ENCODE results near the gene SCLY. TPM values are rescaled to one million over a fixed set of nuclear protein-coding genes. Genes with fewer than 3 reads are reported as not detected.

SCLY gene
- 10 to 100 TPM; 10.2 to 36.9 TPM for total RNA-seq

- intact Hi-C loops (cut with DNase I), result no loop called here
- Histone ChIP-seq H3K9ac (ENCODE audit: low read depth in 2 of 2, low read length in 2 of 2) (peak within 1 kb of the TSS; percentile 77 to 89), H3K4me3 (peak within 1 kb of the TSS; percentile 97), H3K9me3 (no peaks in the 10 kb centered on the region), H3K4me1 (peaks cover 15% of the 10 kb centered on the region), H3K27me3 (no peaks in the 10 kb centered on the region), H3K36me3 (no peaks in the 10 kb centered on the region), H3K27ac (peak within 1 kb of the TSS; percentile 81)
- no peak for TF ChIP-seq CTCF (IDR thresholded peaks at IDR 0.05)
- peak; percentile 98 for DNase-seq
These were observed at the start of gene SCLY for GRCh38 chr2:238060542-238061314. Gene SCLY, plus strand, starts transcription at chr2:238061001. Its CDS starts 54 bp downstream, at chr2:238061055.

GRCh38 chr2:238013806-238014205 is 47.0 kb upstream of the SCLY start:
- Histone ChIP-seq H3K9me3 (no peaks in the 10 kb centered on the region), H3K36me3 (no peaks in the 10 kb centered on the region), H3K4me3 (no peak overlapping the region), H3K27ac (no peak overlapping the region), H3K4me1 (no peaks in the 10 kb centered on the region), H3K9ac (ENCODE audit: low read depth in 2 of 2, low read length in 2 of 2) (no peak overlapping the region), H3K27me3 (no peaks in the 10 kb centered on the region)
- no peak for TF ChIP-seq CTCF (IDR thresholded peaks at IDR 0.05)
- intact Hi-C loops (cut with DNase I), result no loop called here
- DNase-seq, result no peak

GRCh38 chr2:238015705-238016104 is 45.1 kb upstream of the SCLY start:
- H3K27me3 ChIP-seq, result no peaks in the 10 kb centered on the region
- no peak overlapping the region for H3K9ac ChIP-seq (ENCODE audit: low read depth in 2 of 2, low read length in 2 of 2)
- no peak overlapping the region for H3K27ac ChIP-seq
- no peaks in the 10 kb centered on the region for H3K4me1 ChIP-seq
- no peaks in the 10 kb centered on the region for H3K9me3 ChIP-seq
- TF ChIP-seq CTCF (IDR thresholded peaks at IDR 0.05), result no peak
- no peaks in the 10 kb centered on the region for H3K36me3 ChIP-seq
- intact Hi-C loops (cut with DNase I), result no loop called here
- no peak overlapping the region for H3K4me3 ChIP-seq
- no peak for DNase-seq

GRCh38 chr2:238016526-238016925 is 44.3 kb upstream of the SCLY start:
- no peak for TF ChIP-seq CTCF (IDR thresholded peaks at IDR 0.05)
- Histone ChIP-seq H3K27ac (no peak overlapping the region), H3K4me1 (no peaks in the 10 kb centered on the region), H3K9me3 (no peaks in the 10 kb centered on the region), H3K27me3 (no peaks in the 10 kb centered on the region), H3K4me3 (no peak overlapping the region), H3K9ac (ENCODE audit: low read depth in 2 of 2, low read length in 2 of 2) (no peak overlapping the region), H3K36me3 (no peaks in the 10 kb centered on the region)
- intact Hi-C loops (cut with DNase I), result no loop called here
- no peak for DNase-seq

GRCh38 chr2:238019962-238020361 is 40.8 kb upstream of the SCLY start:
- Histone ChIP-seq H3K4me3 (no peak overlapping the region), H3K27me3 (no peaks in the 10 kb centered on the region), H3K9ac (ENCODE audit: low read depth in 2 of 2, low read length in 2 of 2) (no peak overlapping the region), H3K27ac (no peak overlapping the region), H3K9me3 (no peaks in the 10 kb centered on the region), H3K36me3 (no peaks in the 10 kb centered on the region), H3K4me1 (no peaks in the 10 kb centered on the region)
- intact Hi-C loops (cut with DNase I), result no loop called here
- TF ChIP-seq CTCF (IDR thresholded peaks at IDR 0.05), result no peak
- no peak for DNase-seq
